ENCODE results near the gene LDB3.

- TF ChIP-seq EZH2 (IDR thresholded peaks at IDR 0.05; ENCODE audit: low read length, unreplicated experiment) (no peak), CTCF (conservative IDR thresholded peaks at IDR 0.05; ENCODE audit: low read depth, low read length) (no peak)
Observed at GRCh38 chr10:86699541-86699940, 31.2 kb downstream of the LDB3 start.
